ENCODE measurements around the gene NME3.

Gene NME3

DNA sequence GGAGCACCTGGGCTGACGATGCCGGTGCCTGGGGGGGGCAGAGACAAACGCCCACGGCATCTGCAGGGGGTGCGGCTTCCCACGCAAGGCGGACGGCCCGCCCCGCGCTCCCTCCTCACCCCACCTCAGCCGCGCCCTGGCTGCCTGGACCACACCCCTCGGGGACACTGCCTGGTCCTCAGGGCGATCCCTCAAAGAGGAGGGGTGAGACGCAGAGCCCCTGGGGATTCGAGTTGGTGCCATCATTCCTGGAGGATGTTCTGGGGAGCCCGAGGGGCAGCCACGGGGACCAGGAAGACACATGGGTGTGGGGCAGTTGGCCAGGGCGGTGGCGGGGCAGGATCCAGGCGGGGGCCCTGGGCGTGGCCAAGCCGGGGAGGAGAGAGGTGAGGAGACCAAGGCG, 18.3 kb upstream of the NME3 start:
- no peak overlapping the region for H3K4me3 ChIP-seq (ENCODE audit: low read depth, low read length)

DNA sequence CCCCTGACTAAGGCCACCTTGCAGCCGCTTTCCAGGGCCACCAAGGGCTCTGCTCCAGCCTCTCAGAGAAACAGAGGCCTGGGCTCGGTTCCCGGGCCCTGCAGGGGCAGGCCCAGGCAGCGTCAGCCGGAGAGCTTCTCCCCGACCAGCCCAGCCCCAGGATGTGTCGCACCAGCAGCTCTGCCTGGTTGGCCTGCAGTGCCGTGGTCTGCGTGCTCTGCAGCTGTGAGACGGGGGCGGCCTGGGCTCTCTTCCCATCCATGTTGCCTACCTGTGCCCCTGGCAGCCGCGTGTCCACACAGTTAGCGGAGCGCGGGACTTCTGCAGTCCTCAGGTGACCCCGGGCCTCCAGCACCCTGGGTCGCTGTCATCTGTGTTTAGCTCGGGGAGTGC, 17.4 kb upstream of the NME3 start:
- no peak overlapping the region for H3K4me3 ChIP-seq (ENCODE audit: low read depth, low read length)
- TF ChIP-seq CTCF (IDR thresholded peaks at IDR 0.05; ENCODE audit: low read depth, low read length), result no peak

More for the DNA sequence above, 18.3 kb upstream of the NME3 start:
- TF ChIP-seq CTCF (IDR thresholded peaks at IDR 0.05; ENCODE audit: low read depth, low read length), result no peak

DNA sequence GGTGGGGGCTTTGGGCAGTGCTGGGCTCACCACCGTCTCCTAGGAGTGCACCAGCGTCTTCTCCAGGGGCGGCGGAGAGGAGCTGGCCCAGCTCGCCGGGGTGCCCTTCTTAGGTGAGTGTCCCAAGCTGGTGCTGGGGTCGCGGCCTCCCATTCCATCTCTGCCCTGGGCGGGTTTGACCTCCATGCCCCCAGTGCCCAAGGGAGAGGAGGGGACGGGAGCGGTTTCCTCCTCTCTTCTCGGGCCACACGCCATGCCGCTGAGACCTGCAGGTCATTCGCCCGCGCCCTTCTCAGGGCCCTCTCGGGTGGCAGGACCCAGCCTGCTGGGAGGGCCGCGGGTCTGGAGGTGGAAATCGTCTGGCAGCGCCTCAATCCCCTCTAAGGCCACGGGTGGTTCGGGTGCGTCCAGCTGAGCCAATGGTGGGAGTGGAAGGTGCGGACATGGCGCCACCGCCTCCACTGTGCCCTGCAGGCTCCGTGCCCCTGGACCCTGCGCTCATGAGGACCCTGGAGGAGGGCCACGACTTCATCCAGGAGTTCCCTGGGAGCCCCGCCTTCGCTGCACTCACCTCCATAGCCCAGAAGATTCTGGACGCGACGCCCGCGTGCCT, 16.9 kb upstream of the NME3 start:
- no peak for TF ChIP-seq CTCF (IDR thresholded peaks at IDR 0.05; ENCODE audit: low read depth, low read length)
- H3K4me3 ChIP-seq (ENCODE audit: low read depth, low read length), result no peak overlapping the region

- no peak for TF ChIP-seq CTCF (IDR thresholded peaks at IDR 0.05; ENCODE audit: low read depth, low read length)
These were observed 16.2 kb upstream of the NME3 start for GRCh38 chr16:1787322-1788094.

DNA sequence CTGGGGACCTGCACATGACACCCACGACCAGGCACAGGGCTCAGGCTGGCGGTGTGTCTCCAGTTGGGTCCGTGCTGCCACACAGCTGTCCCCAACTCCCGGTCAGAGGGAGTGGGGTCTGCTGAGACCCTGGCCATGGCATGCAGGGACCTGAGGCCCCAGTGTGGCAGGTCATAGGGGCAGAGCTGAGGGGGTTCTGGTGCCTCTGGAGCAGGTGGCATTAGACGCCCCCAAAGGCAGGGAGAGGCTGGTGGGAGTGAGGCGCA, 15.6 kb upstream of the NME3 start:
- no peak for TF ChIP-seq CTCF (IDR thresholded peaks at IDR 0.05; ENCODE audit: low read depth, low read length)
- H3K4me3 ChIP-seq (ENCODE audit: low read depth, low read length), result no peak overlapping the region

More at GRCh38 chr16:1787322-1788094, 16.2 kb upstream of the NME3 start:
- H3K4me3 ChIP-seq (ENCODE audit: low read depth, low read length), result no peak overlapping the region

GRCh38 chr16:1786242-1787055, 15.1 kb upstream of the NME3 start:
- H3K4me3 ChIP-seq (ENCODE audit: low read depth, low read length), result no peak overlapping the region
- no peak for TF ChIP-seq CTCF (IDR thresholded peaks at IDR 0.05; ENCODE audit: low read depth, low read length)

DNA sequence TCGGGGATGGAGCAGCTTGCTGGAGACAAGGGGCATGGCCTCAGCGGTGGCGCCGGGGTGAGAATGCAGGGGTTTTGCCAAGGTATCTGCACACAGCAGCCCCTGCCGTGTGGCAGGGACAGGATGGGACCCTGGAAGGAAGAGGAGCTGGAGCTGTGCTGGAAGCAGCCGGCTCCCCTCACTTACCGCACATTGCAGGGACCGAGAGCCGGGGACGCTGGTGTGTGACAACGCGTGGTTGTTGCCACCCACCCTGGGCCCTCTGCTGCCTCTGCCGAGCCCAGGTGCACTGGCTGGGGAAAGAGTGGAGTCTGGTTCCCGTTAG, 14.5 kb upstream of the NME3 start:
- H3K4me3 ChIP-seq (ENCODE audit: low read depth, low read length), result no peak overlapping the region
- no peak for TF ChIP-seq CTCF (IDR thresholded peaks at IDR 0.05; ENCODE audit: low read depth, low read length)

Data from WI38 (cell line).